NCI-H1436 treated with DMSO at 0.1 percent for 48 hours (cell line): Measurements from ENCODE around the gene NBPF6.
"Not testable (repeated sequence)": the region's sequence is repeated elsewhere in the genome, so short reads cannot be mapped to it uniquely, and the experiment has no call there.

Source experiments
- DNase-seq: peaks from one replicate; lab custom pipeline; 2025; lab: John Stamatoyannopoulos, UW

Gene NBPF6, protein sequence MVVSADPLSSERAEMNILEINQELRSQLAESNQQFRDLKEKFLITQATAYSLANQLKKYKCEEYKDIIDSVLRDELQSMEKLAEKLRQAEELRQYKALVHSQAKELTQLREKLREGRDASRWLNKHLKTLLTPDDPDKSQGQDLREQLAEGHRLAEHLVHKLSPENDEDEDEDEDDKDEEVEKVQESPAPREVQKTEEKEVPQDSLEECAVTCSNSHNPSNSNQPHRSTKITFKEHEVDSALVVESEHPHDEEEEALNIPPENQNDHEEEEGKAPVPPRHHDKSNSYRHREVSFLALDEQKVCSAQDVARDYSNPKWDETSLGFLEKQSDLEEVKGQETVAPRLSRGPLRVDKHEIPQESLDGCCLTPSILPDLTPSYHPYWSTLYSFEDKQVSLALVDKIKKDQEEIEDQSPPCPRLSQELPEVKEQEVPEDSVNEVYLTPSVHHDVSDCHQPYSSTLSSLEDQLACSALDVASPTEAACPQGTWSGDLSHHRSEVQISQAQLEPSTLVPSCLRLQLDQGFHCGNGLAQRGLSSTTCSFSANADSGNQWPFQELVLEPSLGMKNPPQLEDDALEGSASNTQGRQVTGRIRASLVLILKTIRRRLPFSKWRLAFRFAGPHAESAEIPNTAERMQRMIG

GRCh38 chr1:108450043-108450442 is at the start of gene NBPF6:
Gene NBPF6, plus strand, starts transcription at chr1:108450343. Its CDS starts 259 bp downstream, at chr1:108450602.
- DNase-seq: not testable (repeated sequence)

GRCh38 chr1:108411098-108411833 is 38.9 kb upstream of the NBPF6 start:
- DNase-seq: not testable (repeated sequence)

- not testable (repeated sequence) for DNase-seq
Measured at GRCh38 chr1:108420129-108420528, 30.0 kb upstream of the NBPF6 start.

DNA sequence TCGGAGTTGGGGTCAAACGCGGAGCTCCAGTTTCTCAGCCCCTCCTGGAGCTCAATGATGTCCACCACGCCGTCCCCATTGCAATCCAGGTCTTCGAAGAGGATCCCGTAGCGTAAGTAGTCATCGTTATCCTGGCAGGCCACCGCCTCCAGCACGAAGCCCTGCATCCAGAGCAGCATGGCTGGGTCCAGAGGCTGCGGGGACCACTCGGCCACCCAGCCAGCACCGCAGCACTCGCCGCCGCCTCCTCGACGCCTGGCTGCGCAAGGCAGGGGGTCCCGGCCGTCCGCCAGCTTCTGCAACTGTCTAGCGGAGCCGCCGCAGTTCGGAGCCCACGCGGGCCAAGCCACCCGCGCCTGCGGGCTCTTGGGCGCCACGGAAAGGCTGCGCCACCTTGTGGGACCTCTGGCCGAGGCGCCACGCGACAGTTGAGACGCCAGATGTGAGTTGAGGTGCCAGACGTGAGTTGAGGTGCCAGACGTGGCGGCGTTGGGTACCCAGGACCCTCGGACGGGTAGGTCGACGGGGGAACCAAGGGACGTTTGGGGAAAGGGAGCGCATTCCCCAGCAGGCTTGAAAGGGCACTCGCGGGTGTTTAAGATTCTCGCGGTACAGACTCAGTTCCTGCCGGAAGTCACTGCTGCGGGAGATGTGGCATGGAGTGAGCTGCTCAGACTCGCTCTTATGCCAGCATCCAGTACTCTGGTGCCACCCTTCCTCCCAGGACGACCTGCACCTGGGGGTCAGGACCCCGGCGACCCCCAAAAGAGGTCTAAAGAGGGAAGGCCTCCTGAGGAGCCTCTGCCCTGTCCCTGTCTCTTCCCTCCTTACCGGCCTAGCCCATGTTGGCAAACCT is 28.9 kb upstream of the NBPF6 start:
- DNase-seq: not testable (repeated sequence)

- not testable (repeated sequence) for DNase-seq
Measured at GRCh38 chr1:108426877-108427276, 23.3 kb upstream of the NBPF6 start.

DNA sequence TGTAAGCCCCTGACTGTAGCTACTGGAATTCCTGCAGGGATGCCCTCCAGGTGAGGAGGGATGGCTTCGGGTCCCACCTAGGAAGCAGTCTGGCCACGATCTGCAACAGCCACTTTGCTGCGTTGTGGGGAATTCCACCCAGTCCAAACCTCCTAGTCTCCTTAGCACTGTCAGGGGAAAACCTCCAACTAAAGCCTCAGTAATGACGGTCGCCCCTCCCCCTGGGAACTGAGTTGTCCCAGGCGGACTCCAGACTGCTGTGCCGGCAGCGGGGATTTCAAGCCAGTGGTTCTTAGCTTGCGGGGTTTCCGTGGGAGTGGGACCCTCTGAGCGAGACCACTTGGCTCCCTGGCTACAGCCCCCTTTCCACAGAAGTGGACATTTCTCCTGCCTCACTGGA is 18.1 kb upstream of the NBPF6 start:
- not testable (repeated sequence) for DNase-seq

- DNase-seq: not testable (repeated sequence)
Measured at GRCh38 chr1:108433404-108433803, 16.7 kb upstream of the NBPF6 start.

GRCh38 chr1:108438536-108438935 is 11.6 kb upstream of the NBPF6 start:
- not testable (repeated sequence) for DNase-seq

GRCh38 chr1:108454521-108454920 is 4.4 kb downstream of the NBPF6 start:
- DNase-seq: not testable (repeated sequence)

DNA sequence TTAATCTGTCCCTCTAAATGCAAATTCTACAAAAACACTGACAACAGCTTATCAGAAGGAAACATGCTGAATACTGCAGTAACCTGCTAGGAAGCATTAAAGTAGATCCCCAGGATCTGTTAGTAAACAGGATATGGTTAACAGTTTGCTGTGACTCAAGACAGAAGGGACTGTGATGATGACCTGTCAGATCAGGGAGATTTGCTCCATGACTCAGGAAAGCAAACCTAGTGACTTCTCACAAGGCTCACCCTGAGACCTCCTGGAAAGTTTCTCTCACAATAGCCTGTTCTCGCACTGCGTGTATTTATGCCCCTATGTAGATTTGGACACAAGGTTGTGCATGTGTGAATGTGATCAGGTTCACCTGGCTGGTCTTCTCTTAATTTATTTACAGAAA is 8.5 kb downstream of the NBPF6 start:
- not testable (repeated sequence) for DNase-seq

- not testable (repeated sequence) for DNase-seq
Measured at GRCh38 chr1:108461758-108462157, 11.6 kb downstream of the NBPF6 start.

GRCh38 chr1:108463962-108464361 is 13.8 kb downstream of the NBPF6 start:
- DNase-seq: not testable (repeated sequence)

DNA sequence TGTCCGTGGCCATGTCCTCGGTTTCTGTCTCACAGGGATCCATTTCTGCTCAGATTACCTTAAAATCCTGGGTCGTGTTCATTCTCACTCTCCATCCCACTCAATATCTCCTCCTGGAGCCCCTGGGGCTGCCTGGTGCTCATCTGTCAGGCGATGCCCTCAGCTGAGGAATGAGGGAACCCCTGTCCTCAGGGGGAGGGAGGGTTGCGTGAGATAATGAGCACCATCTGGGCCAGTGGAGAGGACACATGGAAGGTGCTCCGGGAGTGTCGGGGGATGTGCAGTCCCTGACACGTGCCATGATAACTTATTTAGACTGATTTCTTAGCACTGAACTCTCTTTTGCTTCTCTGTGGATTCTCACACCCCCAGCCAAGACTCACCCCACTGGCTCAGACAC is 16.0 kb downstream of the NBPF6 start:
- not testable (repeated sequence) for DNase-seq

GRCh38 chr1:108467155-108467554 is 17.0 kb downstream of the NBPF6 start:
- DNase-seq: not testable (repeated sequence)

- DNase-seq: not testable (repeated sequence)
Measured at GRCh38 chr1:108470750-108471149, 20.6 kb downstream of the NBPF6 start.

- DNase-seq: not testable (repeated sequence)
Measured at GRCh38 chr1:108474516-108474915, 24.4 kb downstream of the NBPF6 start.

GRCh38 chr1:108478429-108479015 is 28.4 kb downstream of the NBPF6 start:
- DNase-seq: no peak

GRCh38 chr1:108482708-108483107 is 32.6 kb downstream of the NBPF6 start:
- no peak for DNase-seq

DNA sequence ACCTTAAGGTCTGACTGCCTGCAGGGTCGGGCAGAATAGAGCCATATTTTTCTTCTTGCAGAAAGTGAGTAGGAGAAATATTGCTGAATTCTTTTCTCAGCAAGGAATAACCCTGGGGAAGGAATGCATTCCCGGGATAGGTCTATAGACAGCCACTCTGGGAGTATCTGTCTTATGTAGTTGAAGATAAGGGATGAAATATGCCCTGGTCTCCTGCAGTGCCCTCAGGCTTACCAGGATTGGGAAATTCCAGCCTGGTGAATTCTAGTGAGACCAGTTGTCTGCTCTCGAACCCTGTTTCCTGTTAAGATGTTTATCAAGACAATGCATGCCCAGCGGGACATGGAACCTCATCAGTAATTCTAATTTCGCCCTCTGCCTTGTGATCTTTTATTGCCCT is 35.8 kb downstream of the NBPF6 start:
- not testable (repeated sequence) for DNase-seq

GRCh38 chr1:108486707-108487106 is 36.6 kb downstream of the NBPF6 start:
- DNase-seq: not testable (repeated sequence)

- not testable (repeated sequence) for DNase-seq
Measured at GRCh38 chr1:108495008-108495407, 44.9 kb downstream of the NBPF6 start.
